CD4-positive, alpha-beta T cell treated with Interleukin-10 for 1 hour (primary cell): Measurements from ENCODE around the gene COL1A2.

Source experiments
- DNase-seq: peaks from one replicate; pipeline ENCODE4 v3.0.0-alpha.2; 2020

The COL1A2 gene

DNA sequence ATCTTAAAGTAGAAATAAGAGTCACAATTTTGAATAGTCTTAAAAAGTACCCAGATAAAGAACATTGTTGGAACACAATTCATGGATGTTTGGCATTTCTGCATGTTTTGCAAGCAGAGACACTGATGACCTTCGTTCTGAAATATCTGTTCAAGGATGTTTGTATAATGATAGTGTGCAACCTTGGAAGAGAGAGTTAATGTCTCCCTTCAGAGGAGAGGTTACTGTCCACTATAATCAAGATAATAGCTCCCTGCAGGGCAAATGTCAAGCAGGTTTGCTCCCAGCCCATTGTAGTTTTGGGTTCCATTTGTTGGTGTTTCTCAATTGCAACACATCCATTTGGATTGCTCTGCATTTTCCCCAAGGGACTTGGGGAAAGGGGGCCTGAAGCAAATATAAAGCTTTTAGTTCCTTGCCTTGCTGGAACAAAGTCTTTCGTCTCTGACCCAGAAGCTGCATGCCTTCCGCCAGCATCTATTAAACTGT is 45.2 kb downstream of the COL1A2 start:
- DNase-seq: no peak

DNA sequence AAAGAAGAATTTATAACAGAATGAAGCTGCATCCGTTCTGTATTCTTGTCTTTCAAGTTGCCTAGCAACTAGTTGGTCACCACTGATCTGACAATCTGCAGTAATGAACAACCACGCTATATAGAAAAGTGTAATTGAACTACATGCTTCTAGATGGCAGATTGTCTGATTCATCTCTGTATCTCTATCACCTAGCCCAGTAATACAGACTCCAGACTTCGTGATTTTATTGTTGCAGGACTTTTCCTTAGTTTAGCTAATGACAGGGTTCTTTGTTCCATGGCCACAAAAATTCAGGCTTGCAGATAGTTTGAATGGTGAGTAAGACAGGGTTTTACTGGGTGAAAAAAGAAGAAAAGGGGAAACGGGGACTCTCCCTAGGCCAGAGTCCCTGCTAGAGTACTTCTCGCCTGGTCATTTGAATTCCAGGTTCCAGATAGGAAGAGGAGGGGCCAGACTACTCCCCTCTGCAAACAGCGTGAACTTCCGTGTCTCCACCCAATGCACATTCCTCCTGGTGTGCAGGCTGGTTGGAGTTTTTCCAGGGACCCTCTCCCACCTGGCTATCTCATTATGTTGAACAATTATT is 45.9 kb downstream of the COL1A2 start:
- DNase-seq: no peak

DNA sequence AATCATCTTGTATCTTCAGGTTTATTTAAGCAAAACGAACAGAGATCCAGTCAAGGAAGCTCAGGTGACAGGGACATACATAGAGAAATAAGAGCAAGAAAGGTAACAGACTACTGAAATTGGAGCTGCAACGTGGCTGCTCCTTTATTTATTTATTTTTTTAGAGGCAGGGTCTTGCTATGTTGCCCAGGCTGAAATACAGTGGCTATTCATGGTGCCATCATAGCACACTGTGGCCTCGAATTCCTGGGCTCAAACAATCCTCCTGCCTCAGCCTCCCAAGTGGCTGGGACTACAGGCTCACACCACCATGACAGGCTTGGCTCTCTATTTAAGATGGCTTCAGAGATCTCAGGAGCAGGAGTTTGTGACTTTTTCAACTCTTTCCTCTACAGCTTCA is 46.4 kb downstream of the COL1A2 start:
- DNase-seq: no peak

DNA sequence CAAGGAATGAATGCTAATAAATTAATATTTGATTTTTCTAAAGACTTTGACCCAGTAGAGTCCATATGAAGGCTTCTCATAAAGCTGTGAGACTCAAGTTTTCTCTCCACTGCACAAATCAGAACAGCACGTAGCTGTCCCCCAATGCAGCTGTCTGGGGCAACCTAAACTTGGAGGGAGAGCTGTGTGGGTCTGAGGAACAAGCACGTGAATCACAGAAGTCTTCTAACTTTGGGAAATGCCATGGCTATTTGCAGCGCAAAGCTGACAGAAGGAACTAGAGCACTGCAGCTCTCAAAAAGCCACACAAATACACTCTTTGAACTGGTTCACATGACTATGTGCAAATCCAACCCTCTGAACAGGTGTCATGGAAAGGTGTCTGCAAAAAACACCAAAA is 47.9 kb downstream of the COL1A2 start:
- no peak for DNase-seq

DNA sequence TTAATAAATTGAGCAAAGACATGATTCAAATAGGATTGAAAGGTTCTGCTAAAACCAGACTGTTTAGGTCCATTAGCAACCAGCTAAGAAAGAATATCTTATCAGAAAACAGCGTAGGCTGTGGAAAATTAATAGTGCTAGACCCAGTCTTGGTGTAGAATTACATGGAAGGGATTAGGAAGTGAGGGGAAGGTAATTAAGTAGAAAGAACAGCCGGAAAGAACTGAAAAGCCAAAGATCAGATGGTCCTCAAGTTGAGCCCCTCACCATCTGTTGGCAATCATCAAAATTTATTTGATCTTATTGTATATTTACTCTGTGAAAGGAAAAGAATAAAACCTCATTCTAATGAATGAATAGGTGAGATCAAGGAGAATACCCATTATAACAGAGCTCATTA is 50.1 kb downstream of the COL1A2 start:
- no peak for DNase-seq

DNA sequence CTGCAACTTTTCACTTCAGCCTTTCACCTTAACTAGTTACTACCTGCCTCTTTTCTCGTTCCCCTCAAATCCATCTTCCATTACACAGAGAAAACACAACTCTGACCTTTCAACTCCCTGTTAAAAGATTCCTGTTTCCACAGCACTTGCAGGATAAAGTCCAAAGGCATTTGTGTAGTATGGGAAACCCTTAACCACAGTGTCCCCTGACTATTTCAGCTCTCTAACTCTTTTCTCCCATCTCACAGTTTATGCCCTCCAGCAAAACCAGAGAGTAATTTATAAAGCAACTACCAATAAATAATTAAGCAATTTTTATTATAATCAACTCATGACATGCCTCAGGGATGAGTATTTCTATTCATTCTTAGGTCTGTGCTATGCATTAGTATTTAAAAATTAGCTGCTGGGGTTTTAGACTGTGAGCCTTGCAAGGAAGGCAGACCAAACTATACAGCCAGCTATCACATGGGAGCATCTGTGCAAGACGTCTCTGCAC is 51.0 kb downstream of the COL1A2 start:
- no peak for DNase-seq

DNA sequence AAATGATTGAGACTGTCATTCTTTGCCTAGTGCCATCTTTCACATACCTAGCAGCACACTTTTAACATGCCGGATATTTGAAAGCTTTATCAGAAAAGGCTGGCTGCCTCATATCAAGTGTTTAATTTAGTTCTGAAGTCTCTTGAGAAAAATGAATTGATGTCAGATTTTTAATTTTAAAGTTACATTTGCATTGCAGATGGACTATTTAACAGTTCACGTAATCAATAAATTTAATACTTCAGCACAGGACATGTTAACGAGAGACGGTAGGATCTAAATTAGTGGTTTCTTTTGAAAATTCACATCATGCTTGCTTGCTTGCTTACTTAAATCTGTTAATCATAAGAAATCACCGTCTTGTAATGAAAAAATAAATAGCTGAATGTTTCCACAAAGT is 51.6 kb downstream of the COL1A2 start:
- DNase-seq: no peak

DNA sequence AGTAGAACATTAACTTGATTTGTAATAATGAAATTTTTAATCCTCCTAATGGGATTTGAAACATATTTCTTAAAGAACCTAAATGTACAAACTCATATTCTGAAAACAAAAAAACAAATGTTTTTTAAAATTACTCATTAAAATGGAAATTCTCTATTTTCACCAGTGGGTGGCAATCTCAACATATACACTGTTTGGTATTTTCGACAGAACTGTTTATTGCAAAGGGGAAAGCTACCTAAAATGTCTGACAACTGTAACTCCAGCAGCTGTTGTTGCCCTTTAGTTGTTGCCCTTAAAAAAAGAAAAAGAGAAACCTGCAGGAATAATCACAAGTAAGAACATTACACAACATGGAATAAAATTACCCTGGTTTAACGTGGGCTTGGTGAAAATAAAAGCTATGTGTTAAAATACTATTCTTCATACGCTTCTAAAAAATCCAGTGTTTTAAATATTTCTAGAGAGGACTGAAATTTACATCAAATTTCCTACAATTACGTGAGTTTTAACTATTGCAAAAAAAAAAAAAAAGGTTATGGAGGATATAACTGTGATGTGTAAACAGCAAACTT is 54.5 kb downstream of the COL1A2 start:
- peak; percentile 27 for DNase-seq

DNA sequence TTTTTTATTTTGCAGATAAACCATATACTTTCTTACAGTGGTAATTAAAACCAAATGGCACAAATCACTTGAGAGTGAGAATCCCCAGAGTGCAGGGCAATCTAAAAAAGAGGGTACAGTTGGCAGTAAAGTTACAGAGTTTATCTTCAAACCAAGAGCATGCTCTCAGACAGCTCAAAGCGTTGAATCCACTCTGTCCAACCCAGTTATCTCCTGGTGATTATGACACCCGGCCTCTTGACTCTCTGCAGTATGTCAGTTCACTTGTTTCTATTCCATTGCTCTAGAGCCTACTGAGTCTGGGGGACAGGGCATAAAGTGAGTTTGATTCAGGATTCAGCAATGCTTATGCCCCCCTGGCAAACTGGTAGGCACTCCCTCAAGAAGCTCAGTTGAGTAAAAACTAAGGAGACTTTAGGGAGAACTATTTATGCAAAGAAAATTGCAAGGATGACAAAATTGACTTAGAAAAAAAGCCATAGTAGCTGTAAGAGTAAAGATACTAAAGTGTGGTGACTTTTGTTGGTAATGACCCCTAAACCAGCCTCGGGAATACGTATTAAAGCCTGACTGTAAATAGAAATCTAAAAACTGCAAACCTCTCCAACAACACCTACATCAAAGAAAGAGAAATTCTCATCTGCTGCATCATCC is 55.5 kb downstream of the COL1A2 start:
- no peak for DNase-seq

DNA sequence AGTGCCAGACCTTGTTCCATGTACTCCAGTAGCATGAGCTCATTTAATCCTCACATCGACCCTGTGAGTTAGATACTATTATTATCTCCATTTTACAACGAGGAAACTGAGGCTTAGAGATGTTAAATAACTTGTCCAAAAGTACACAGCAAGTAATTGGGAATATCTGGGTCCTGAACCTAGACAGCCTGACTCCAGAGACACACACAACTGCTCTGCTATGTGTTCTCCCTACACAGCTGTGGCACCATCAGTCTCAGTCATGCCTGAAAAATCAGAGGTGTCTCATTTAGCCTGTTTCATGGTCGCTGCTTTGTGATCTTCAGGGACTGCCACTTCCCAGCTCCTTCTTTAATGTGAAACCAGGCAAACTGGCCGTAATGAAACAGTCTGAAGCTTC is 56.5 kb downstream of the COL1A2 start:
- DNase-seq: no peak

DNA sequence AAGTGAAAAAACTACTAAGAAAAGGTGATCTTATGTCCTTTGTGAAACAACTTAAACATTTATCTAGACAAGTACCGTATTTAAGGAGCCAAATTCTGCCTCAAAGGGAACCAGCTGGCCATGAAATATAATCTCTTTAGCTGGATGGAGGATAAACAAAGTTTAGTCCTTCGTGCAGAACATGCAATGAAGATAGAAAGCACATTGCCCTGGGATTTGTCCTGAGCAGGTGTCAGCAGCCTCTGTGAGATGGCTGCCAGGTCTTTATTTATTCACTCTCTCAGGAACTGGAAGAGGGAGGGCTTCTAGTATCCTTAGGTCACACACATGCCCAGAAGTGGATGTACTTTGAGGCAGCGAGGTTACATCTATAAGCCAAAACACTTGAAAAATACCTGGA is 57.5 kb downstream of the COL1A2 start:
- no peak for DNase-seq

DNA sequence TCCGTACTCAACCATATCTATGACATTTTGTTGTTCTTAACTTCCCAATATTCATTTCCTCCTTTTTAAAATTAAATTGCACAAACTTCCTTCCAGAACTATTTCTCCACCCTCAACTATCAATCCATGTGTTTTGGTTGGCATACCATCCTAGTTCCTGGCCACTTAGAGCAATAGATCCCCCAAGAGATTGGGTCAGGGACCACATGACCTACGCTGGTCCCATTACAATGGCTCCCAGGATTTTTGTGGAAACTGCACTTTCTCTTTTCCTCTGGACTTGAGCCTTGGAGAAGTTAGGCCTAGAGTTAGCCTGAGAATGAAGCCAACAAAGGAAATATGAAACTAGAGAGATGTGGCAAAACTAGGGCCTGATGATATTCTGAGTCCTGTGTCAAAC is 59.2 kb downstream of the COL1A2 start:
- no peak for DNase-seq

DNA sequence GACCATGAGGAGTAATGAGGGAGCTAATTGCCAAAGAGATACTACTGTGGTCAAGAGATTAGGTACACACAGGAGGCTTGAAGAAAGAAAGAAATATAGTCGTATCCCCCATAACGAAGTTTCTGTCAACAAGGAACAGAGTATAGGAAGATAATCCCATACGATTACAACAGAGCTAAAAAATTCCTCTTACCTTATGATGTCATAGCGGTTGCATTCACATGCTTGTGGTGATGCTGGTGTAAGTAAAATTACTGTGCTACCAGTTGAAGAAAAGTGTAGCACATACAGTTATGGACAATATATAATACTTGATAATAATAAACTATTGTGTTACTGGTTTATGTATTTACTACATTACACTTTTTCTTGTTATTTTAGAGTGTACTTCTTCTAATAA is 63.3 kb downstream of the COL1A2 start:
- no peak for DNase-seq

DNA sequence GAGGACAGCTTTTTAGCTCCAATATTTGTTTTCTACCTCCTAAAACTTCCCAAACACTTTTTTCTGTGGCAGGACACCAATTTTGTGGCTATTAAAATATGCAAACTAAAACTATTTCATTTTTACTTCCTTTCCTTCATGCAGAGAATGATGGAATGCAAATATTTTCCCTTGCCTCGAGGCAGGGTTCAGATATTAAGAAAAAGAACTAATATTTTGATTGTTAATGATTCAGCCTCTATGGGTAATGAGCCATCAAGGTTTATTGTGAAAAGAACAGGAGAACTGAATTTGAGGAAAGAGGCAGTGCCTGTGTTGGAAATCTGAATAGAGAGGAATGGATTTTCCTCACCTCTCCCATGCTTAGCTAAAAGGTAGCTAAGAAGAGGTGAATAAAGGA is 71.8 kb downstream of the COL1A2 start:
- no peak for DNase-seq

DNA sequence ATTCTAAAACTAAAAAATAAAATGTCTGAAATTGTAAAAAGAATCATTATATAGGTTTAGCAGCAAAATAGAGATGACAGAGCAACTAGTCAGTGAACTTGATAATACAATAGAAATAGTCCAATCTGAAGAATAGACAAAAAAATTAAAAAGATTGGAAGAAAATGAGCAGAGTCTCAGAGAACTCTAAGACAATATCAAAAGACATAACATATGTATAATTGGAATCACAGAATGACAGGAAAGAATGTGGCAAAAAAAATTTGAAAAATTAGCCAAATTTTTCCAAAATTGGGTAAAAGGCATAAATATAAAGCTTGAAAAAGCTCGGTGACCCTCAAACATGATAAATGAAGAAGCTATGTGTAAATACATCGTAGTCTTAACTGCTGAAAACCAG is 76.9 kb downstream of the COL1A2 start:
- DNase-seq: no peak

DNA sequence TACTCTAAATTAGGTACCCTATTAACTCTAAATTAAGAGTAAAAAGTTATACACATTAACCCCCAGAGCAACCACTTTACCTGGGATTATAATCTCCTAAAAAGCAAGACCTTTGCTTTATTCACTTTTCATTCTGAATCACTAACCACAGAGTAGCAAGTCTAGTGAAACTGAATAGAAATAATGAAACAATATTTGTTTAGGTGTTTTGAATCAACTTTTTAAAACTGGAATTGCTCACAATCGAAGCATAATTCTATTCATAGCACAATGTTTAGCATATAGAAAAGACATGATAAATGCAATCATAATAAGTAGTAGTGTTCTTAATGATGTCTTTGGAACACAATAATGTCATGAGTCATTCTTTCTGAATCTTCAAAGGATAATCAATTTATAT is 77.9 kb downstream of the COL1A2 start:
- no peak for DNase-seq

DNA sequence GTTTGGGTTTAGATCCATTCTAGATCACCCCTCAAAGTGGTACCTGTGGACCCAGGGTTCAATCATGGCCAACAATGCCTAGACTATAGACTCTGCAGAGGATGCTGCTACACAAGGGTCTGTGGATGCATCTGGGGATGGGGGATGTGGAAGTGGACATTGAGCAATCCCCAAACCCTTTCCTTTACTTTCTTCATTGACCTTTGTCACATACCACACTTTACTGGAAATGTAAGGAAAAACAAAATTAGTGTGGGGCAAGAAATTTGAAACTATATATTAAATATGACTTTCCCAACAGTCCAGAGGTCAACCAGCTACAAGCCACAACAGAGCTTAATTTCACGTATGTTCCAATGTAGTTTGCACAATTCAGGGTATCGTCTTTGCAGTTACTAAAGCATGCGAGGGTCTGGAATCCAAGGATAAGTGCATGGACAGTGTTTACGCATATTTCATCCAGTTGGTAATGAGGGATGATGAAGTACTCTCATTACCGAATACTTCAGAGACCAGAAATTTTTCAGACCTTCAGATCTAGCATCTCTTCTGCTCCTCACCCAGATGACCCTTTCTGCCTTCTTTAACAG is 81.7 kb downstream of the COL1A2 start:
- DNase-seq: no peak

DNA sequence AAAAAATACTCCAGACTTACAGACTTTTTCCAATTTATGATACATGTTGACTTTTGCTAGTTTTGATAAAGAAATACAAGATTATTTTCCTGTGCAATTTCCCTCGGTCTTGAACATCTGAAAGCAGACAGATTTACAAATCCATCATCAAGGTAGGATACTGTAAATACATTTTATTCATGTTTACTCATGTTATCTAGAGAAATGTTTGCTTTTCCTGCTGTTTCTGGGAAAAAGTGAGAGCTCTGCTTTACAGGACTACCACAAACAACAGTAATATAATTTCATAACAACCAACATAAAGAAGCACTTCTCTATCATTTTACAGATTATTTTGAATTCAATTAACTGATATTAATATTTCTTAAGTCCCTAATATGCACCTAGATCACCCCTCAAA is 83.2 kb downstream of the COL1A2 start:
- no peak for DNase-seq

DNA sequence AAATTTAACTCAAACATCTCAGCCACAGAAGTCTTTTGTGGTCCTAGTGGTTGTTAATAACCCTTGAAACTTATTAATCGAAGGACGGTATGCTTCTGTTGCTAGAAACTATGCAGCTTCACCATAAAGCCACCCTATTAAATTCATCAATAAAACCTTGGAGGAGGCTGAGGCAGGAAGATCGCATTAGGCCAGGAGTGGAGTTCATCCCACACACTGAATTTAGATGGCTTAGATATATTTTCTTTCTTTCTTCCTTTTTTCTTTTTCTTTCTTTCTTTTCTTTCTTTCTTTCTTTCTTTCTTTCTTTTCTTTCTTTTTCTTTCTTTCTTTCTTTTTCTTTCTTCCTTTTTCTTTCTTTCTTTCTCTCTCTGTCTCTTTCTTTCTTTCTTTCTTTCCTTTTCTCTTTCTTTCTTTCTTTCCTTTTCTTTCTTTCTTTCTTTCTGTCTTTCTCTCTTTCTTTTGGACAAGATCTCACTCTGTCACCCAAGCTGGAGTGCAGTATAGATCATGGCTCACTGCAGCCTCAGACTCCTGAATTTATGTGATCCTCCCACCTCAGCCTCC is 84.0 kb downstream of the COL1A2 start:
- no peak for DNase-seq
